Hepatocyte (in vitro differentiated cells): Measurements from ENCODE around the gene RPL10A. TPM values are rescaled to one million over a fixed set of nuclear protein-coding genes. Genes with fewer than 3 reads are reported as not detected.

ENCODE experiments used
- DNase-seq: peaks from one replicate; pipeline ENCODE4 v3.0.0-alpha.2; 2016; ENCODE audit warnings: low spot score
- H2AFZ ChIP-seq: fragments of 200-600 bp; sonication (generic); 2 replicates; pipeline ENCODE4 v1.6.0; 2016; ENCODE audit warnings: antibody characterized with exemption, mild to moderate bottlenecking
- H3K27ac ChIP-seq: fragments of 200-600 bp; sonication (generic); 2 replicates; pipeline ENCODE4 v1.5.1; 2016; ENCODE audit warnings: mild to moderate bottlenecking
- H3K27me3 ChIP-seq: fragments of 200-600 bp; sonication (generic); 2 replicates; pipeline ENCODE4 v1.6.1; 2016
- H3K36me3 ChIP-seq: fragments of 200-600 bp; sonication (generic); replicated peaks from 2 replicates; pipeline ENCODE4 v1.5.1; 2016; ENCODE audit warnings: low read depth; ENCODE audit not compliant: insufficient read depth
- H3K4me1 ChIP-seq: fragments of 200-600 bp; sonication (generic); 2 replicates; pipeline ENCODE4 v1.5.1; 2016; ENCODE audit warnings: mild to moderate bottlenecking, moderate library complexity; ENCODE audit not compliant: insufficient read depth
- H3K4me2 ChIP-seq: fragments of 200-600 bp; sonication (generic); 2 replicates; pipeline ENCODE4 v1.6.0; 2016
- H3K4me3 ChIP-seq: fragments of 200-600 bp; sonication (generic); 2 replicates; pipeline ENCODE4 v1.5.1; 2016; ENCODE audit warnings: mild to moderate bottlenecking
- H3K79me2 ChIP-seq: fragments of 200-600 bp; sonication (generic); 2 replicates; pipeline ENCODE4 v1.6.0; 2017; ENCODE audit warnings: mild to moderate bottlenecking
- H3K9me2 ChIP-seq: fragments of 200-600 bp; sonication (generic); replicated peaks from 2 replicates; pipeline ENCODE4 v1.6.0; 2017; ENCODE audit warnings: mild to moderate bottlenecking; ENCODE audit not compliant: insufficient read depth
- H3K9me3 ChIP-seq: fragments of 200-600 bp; sonication (generic); 2 replicates; pipeline ENCODE4 v1.5.1; 2016; ENCODE audit warnings: low read depth, mild to moderate bottlenecking
- H4K20me1 ChIP-seq: fragments of 200-600 bp; sonication (generic); 2 replicates; pipeline ENCODE4 v1.6.0; 2016; ENCODE audit warnings: mild to moderate bottlenecking; ENCODE audit not compliant: insufficient read depth, poor library complexity, severe bottlenecking
- CTCF ChIP-seq: fragments of 200-600 bp; sonication (generic); IDR thresholded peaks from 2 replicates; pipeline ENCODE4 v1.5.1; 2016; ENCODE audit warnings: antibody characterized with exemption, mild to moderate bottlenecking; ENCODE audit not compliant: poor library complexity
- EZH2 ChIP-seq: fragments of 200-600 bp; sonication (generic); IDR thresholded peaks from 2 replicates; pipeline ENCODE4 v1.6.1; 2016; ENCODE audit warnings: antibody characterized with exemption, mild to moderate bottlenecking, borderline replicate concordance
- EZH2phosphoT487 ChIP-seq: fragments of 200-600 bp; sonication (generic); IDR thresholded peaks from one replicate; pipeline ENCODE4 v1.6.1; 2018; ENCODE audit warnings: antibody characterized with exemption, mild to moderate bottlenecking, low read depth, moderate library complexity; ENCODE audit not compliant: unreplicated experiment, severe bottlenecking
- WGBS: methylation state at CpG from one replicate; pipeline ENCODE4 v1.1.6; 2016; ENCODE audit warnings: low lambda C conversion rate; ENCODE audit errors: missing lambda C conversion rate; 5-methylcytosine and 5-hydroxymethylcytosine counted together
- polyA plus RNA-seq: library from polyadenylated mRNA; unstranded; fragments of >200 nt; fragmentation: Nextera tagmentation; extraction: Ambion mirVana; gene quantifications from 2 replicates; pipeline ENCODE4 v1.2.1, GENCODE V29; 2016
- total RNA-seq: library from RNA; depleted of rRNA; stranded (reverse); fragments of >200 nt; gene quantifications from 2 replicates; pipeline ENCODE4 v1.2.3, GENCODE V29; 2014

Gene RPL10A
- total and polyA plus RNA-seq, 2 experiments from 2014 or later = 308 to 1,102 TPM

DNA sequence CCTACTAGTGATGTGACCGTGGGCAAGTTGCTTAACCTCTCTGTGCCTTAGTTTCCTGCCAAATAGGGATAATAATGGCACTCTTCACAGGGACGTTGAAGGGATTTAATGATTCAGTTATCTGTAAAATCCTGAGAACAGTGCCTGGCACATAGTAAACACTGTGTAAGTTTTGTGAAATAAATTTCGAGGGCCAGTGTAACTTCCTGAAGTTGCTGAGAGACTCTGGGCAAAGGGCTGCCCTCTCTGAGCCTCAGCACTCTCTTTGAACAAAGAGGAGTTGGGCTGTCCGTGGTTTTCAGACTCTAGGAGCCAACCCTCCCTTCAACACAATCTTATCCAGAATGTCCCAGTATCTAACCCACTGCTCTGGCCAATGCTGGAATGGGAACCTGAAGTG lies 31.2 kb downstream of the RPL10A start:
- Histone ChIP-seq H3K4me3 (no peak overlapping the region), H3K4me2 (peak overlapping the region; percentile 95), H4K20me1 (peaks cover 2% of the 10 kb centered on the region), H3K27ac (no peak overlapping the region), H3K4me1 (peaks cover 23% of the 10 kb centered on the region), H3K9me3 (no peaks in the 10 kb centered on the region), H3K9me2 (no peaks in the 10 kb centered on the region), H3K79me2 (peaks cover 50% of the 10 kb centered on the region), H3K27me3 (no peaks in the 10 kb centered on the region), H2AFZ (no peak overlapping the region), H3K36me3 (no peaks in the 10 kb centered on the region)
- no peak for TF ChIP-seq CTCF
- TF ChIP-seq EZH2phosphoT487 = no peak
- no peak for TF ChIP-seq EZH2
- no peak for DNase-seq
- 81% methylated on average over 4 of the region's 4 CpGs for WGBS

GRCh38 chr6:35500782-35501181 lies 32.6 kb downstream of the RPL10A start:
- Histone ChIP-seq H3K79me2 (peaks cover 35% of the 10 kb centered on the region), H3K4me3 (no peak overlapping the region), H3K4me1 (peaks cover 10% of the 10 kb centered on the region), H4K20me1 (no peaks in the 10 kb centered on the region), H3K27ac (no peak overlapping the region), H3K27me3 (no peaks in the 10 kb centered on the region), H3K9me2 (no peaks in the 10 kb centered on the region), H3K9me3 (no peaks in the 10 kb centered on the region), H3K36me3 (no peaks in the 10 kb centered on the region), H2AFZ (no peak overlapping the region), H3K4me2 (no peak overlapping the region)
- TF ChIP-seq CTCF (no peak), EZH2 (no peak), EZH2phosphoT487 (no peak)
- WGBS = 50% methylated on average over 6 of the region's 6 CpGs
- DNase-seq = peak; percentile 62

GRCh38 chr6:35501784-35502183 lies 33.6 kb downstream of the RPL10A start:
- H3K36me3 ChIP-seq = no peaks in the 10 kb centered on the region
- no peak for TF ChIP-seq CTCF
- TF ChIP-seq EZH2phosphoT487 = no peak
- TF ChIP-seq EZH2 = no peak
- H2AFZ ChIP-seq = no peak overlapping the region
- no peak overlapping the region for H3K4me2 ChIP-seq
- no peaks in the 10 kb centered on the region for H4K20me1 ChIP-seq
- H3K27ac ChIP-seq = no peak overlapping the region
- peaks cover 10% of the 10 kb centered on the region for H3K4me1 ChIP-seq
- 92% methylated on average over 2 of the region's 2 CpGs for WGBS
- H3K4me3 ChIP-seq = no peak overlapping the region
- DNase-seq = no peak
- H3K9me3 ChIP-seq = no peaks in the 10 kb centered on the region
- no peaks in the 10 kb centered on the region for H3K9me2 ChIP-seq
- H3K79me2 ChIP-seq = peaks cover 25% of the 10 kb centered on the region
- no peaks in the 10 kb centered on the region for H3K27me3 ChIP-seq

GRCh38 chr6:35503534-35503933 lies 35.3 kb downstream of the RPL10A start:
- TF ChIP-seq CTCF (no peak), EZH2 (no peak), EZH2phosphoT487 (no peak)
- Histone ChIP-seq H3K79me2 (peaks cover 13% of the 10 kb centered on the region), H3K9me3 (no peaks in the 10 kb centered on the region), H3K4me3 (no peak overlapping the region), H3K4me2 (no peak overlapping the region), H4K20me1 (no peaks in the 10 kb centered on the region), H3K27ac (no peak overlapping the region), H3K27me3 (no peaks in the 10 kb centered on the region), H3K4me1 (peaks cover 4% of the 10 kb centered on the region), H2AFZ (no peak overlapping the region), H3K9me2 (no peaks in the 10 kb centered on the region), H3K36me3 (no peaks in the 10 kb centered on the region)
- DNase-seq = no peak
- WGBS = 86% methylated on average over 15 of the region's 15 CpGs
